HFF-Myc (cell line): ENCODE data around the gene ATG5.

Source experiments
- DNase-seq: peaks from one replicate; pipeline ENCODE4 v3.0.0-alpha.2; 2011; ENCODE audit warnings: low read depth; ENCODE audit errors: extremely low read depth
- H3K4me3 ChIP-seq: replicated peaks from 2 replicates; pipeline ENCODE4 v1.5.1; 2011; ENCODE audit warnings: low read depth, mild to moderate bottlenecking, control low read depth, low read length
- TF ChIP-seq, protein P1 (sequence below): IDR thresholded peaks from 2 replicates; pipeline ENCODE4 v1.5.1; 2012; ENCODE audit warnings: mild to moderate bottlenecking, low read depth, low read length, control low read depth; ENCODE audit errors: missing control alignments

The ATG5 gene

DNA sequence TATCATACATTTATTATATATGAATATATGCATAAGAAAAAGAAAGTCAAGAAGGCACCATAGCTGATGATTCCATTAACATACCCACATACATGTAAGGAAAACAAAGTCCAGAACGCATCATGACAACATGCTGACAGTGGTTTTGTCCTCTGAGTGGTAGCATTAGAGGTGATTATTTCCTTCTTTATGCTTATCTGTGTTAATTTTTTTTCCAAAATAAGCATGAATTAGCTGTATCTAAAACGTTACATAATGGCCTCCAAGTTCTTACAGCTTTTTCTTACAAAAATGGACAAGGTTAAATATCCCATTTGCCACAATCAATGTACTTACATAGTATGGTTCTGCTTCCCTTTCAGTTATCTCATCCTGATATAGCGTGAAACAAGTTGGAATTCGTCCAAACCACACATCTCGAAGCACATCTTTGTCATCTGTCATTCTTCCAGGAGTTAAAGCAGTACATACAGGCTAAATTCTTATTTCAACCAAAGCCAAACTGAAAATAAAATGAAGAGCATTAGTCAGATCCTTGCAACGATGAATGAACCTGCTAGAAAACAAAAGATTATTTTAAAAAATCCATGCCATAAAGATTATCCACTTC, 9.7 kb downstream of the ATG5 start:
- DNase-seq: no peak
- TF ChIP-seq, protein P1, sequence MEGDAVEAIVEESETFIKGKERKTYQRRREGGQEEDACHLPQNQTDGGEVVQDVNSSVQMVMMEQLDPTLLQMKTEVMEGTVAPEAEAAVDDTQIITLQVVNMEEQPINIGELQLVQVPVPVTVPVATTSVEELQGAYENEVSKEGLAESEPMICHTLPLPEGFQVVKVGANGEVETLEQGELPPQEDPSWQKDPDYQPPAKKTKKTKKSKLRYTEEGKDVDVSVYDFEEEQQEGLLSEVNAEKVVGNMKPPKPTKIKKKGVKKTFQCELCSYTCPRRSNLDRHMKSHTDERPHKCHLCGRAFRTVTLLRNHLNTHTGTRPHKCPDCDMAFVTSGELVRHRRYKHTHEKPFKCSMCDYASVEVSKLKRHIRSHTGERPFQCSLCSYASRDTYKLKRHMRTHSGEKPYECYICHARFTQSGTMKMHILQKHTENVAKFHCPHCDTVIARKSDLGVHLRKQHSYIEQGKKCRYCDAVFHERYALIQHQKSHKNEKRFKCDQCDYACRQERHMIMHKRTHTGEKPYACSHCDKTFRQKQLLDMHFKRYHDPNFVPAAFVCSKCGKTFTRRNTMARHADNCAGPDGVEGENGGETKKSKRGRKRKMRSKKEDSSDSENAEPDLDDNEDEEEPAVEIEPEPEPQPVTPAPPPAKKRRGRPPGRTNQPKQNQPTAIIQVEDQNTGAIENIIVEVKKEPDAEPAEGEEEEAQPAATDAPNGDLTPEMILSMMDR: no peak
- H3K4me3 ChIP-seq: no peak overlapping the region

DNA sequence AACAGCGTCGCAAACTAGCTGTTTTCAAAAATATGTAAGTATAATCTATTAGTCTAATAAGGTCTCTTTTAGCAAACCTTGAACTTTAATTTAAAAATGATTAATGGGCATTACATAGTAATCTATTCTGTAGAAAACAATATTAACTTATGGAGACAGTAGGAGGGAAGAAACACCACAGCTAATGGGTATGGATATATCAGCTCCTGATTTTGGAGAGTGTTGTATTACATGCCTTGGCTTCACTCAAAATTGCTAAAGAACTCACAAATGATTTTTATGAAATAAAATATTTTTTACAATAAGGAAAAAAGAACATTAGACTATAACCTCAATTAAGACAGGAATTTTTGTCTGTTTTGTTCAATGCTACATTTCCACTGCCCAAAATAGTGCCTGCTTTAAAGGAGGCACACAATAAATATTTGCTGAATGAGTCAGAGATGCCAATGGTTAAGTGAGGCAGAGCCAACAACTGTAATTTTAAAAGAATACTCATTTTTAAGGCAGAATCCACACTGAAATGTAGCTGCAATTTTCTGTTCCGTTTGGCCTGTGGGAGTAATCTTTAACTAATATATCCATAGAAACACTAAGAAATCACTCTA, 15.7 kb downstream of the ATG5 start:
- H3K4me3 ChIP-seq: no peak overlapping the region
- DNase-seq: no peak
- TF ChIP-seq, protein P1: no peak

DNA sequence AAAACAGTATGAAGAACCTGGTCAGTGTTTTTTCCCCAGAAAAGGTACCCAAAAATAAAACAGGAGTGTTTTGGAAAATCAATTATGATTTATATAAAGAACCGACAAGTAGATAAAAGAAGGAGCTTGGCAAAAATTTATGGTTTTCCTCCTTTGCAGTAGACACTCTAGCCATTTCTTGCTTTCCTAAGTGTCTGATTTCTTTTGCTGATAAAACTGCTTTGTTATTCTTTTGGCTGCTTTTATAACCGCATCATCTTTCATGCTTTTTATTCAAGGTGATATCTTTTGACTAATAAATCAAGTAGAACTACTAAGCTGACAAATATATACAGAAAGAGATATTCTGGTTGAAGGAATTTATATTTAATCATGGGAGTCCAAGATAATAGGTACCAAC, 16.6 kb downstream of the ATG5 start:
- TF ChIP-seq, protein P1: no peak
- DNase-seq: no peak
- no peak overlapping the region for H3K4me3 ChIP-seq

DNA sequence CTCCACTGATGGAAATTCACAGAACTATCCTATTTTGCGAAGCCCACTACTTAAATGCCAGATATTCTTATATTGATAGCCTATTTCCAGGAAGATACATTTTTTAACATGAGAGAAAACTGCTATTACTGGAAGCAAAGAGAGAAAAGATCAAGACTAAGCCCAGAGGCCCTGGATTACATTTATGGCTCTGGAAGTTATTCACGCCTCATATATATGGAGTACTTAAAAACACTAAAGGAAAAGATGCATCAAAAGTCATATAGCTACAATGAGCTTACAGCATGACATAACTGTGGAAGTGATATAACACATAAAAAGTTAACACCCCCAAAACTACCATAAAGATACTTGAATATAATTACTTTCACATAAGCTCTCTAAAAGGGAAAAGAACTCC, 19.8 kb downstream of the ATG5 start:
- DNase-seq: no peak
- H3K4me3 ChIP-seq: no peak overlapping the region
- TF ChIP-seq, protein P1: no peak

DNA sequence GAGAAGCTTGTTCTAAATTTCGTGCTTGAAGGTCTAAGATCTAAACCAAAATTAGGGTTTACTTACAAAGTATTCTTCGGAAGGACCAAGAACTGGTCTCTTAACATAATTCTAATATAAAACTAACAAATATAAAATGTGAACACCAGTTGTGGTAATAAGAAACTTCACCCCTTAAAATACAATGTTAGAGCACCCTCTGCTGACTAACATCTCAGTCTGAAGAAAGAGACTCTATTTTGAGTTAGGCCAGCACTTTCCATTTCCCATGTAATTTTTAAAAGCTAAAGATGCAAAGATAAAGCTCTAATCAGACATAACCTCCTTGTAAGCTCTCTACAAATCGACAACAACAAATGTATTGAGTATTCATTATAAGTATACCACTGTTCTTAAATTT, 24.6 kb downstream of the ATG5 start:
- no peak for DNase-seq
- TF ChIP-seq, protein P1: peak; percentile 41
- H3K4me3 ChIP-seq: no peak overlapping the region

DNA sequence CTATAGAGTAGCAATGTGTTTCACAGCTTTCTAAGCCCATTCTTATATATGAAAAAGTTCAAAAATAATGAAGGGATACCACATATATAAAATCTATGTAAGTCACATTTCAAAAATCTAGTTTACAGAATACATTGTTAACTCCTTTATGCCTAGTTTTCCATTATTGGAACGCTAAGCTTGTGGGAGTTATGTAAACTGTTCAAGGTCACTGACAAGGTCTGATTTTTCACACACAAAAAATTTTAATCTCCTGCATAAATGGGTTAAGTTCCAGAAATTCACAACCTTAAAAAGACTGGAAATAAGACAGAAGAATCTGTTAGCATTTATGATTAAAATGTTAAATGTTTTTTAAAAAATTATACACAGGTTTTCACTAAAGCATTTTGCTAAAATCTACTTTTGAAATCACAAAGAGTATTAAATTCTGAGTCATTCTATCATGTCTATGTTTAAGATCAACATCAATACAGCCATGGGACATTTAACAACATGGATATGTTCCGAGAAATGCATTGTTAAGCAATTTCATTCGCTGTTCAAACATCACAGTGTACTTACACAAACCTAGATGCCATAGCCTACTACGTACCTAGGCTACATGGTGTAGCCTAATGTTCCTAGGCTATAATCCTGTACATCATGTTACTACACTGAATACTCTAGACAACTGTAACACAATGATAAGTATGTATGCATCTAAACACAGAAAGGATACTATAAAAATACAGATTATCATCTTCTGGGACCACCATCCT, 25.4 kb downstream of the ATG5 start:
- no peak overlapping the region for H3K4me3 ChIP-seq
- no peak for DNase-seq
- TF ChIP-seq, protein P1: no peak
